Measurements from ENCODE around the gene GPS1. TPM values are rescaled to one million over a fixed set of nuclear protein-coding genes. Genes with fewer than 3 reads are reported as not detected.

GPS1 gene
- total RNA-seq, 1 donor from 2014 or later: 156 TPM

GRCh38 chr17:82079001-82079677 is 27.4 kb downstream of the GPS1 start:
- Mint-ChIP-seq H3K36me3 (ENCODE audit: low read depth) (peaks cover 2% of the 10 kb centered on the region), H3K9me3 (no peaks in the 10 kb centered on the region), H3K27ac (ENCODE audit: unreplicated experiment) (peak overlapping the region; percentile 27), H3K27me3 (ENCODE audit: low read depth) (peaks cover 11% of the 10 kb centered on the region), H3K4me3 (no peak overlapping the region), H3K4me1 (no peaks in the 10 kb centered on the region)
- DNase-seq (ENCODE audit: low read depth, low spot score): no peak
- no peak for TF ChIP-seq CTCF (conservative IDR thresholded peaks at IDR 0.05)

- Mint-ChIP-seq H3K4me3 (peak overlapping the region; percentile 47), H3K9me3 (no peaks in the 10 kb centered on the region), H3K27ac (ENCODE audit: unreplicated experiment) (no peak overlapping the region), H3K4me1 (no peaks in the 10 kb centered on the region), H3K27me3 (ENCODE audit: low read depth) (peaks cover 8% of the 10 kb centered on the region), H3K36me3 (ENCODE audit: low read depth) (peaks cover 2% of the 10 kb centered on the region)
- DNase-seq (ENCODE audit: low read depth, low spot score): no peak
- no peak for TF ChIP-seq CTCF (conservative IDR thresholded peaks at IDR 0.05)
These were observed 28.5 kb downstream of the GPS1 start for GRCh38 chr17:82080048-82080788.

GRCh38 chr17:82080789-82081464 is 29.2 kb downstream of the GPS1 start:
- H3K9me3 Mint-ChIP-seq: no peaks in the 10 kb centered on the region
- no peak for DNase-seq (ENCODE audit: low read depth, low spot score)
- no peak for TF ChIP-seq CTCF (conservative IDR thresholded peaks at IDR 0.05)
- peaks cover 3% of the 10 kb centered on the region for H3K27me3 Mint-ChIP-seq (ENCODE audit: low read depth)
- H3K4me3 Mint-ChIP-seq: no peak overlapping the region
- H3K36me3 Mint-ChIP-seq (ENCODE audit: low read depth): peaks cover 2% of the 10 kb centered on the region
- H3K4me1 Mint-ChIP-seq: no peaks in the 10 kb centered on the region
- H3K27ac Mint-ChIP-seq (ENCODE audit: unreplicated experiment): no peak overlapping the region

- no peak for TF ChIP-seq CTCF (conservative IDR thresholded peaks at IDR 0.05)
- Mint-ChIP-seq H3K4me3 (no peak overlapping the region), H3K4me1 (no peaks in the 10 kb centered on the region), H3K9me3 (no peaks in the 10 kb centered on the region), H3K27ac (ENCODE audit: unreplicated experiment) (no peak overlapping the region), H3K36me3 (ENCODE audit: low read depth) (peaks cover 2% of the 10 kb centered on the region), H3K27me3 (ENCODE audit: low read depth) (no peaks in the 10 kb centered on the region)
- DNase-seq (ENCODE audit: low read depth, low spot score): no peak
These were observed 29.8 kb downstream of the GPS1 start for GRCh38 chr17:82081546-82081945.

GRCh38 chr17:82081966-82082365 is 30.3 kb downstream of the GPS1 start:
- Mint-ChIP-seq H3K4me1 (no peaks in the 10 kb centered on the region), H3K4me3 (no peak overlapping the region), H3K9me3 (no peaks in the 10 kb centered on the region), H3K36me3 (ENCODE audit: low read depth) (peaks cover 2% of the 10 kb centered on the region), H3K27ac (ENCODE audit: unreplicated experiment) (no peak overlapping the region), H3K27me3 (ENCODE audit: low read depth) (no peaks in the 10 kb centered on the region)
- TF ChIP-seq CTCF (conservative IDR thresholded peaks at IDR 0.05): no peak
- no peak for DNase-seq (ENCODE audit: low read depth, low spot score)
